Stimulated activated CD8-positive, alpha-beta memory T cell treated with anti-CD3 and anti-CD28 coated beads, Interleukin-15, amount 100 ng/mL, for 4 hours (primary cell): Measurements from ENCODE around the gene CYP2B6.
"Not testable (repeated sequence)": the region's sequence is repeated elsewhere in the genome, so short reads cannot be mapped to it uniquely, and the experiment has no call there.

Experiments
- DNase-seq, 2 donors: peaks; one replicate each; pipeline ENCODE4 v3.0.0-alpha.2; 2020; ENCODE audit warnings: low read depth in 2 of 2

CYP2B6 gene

DNA sequence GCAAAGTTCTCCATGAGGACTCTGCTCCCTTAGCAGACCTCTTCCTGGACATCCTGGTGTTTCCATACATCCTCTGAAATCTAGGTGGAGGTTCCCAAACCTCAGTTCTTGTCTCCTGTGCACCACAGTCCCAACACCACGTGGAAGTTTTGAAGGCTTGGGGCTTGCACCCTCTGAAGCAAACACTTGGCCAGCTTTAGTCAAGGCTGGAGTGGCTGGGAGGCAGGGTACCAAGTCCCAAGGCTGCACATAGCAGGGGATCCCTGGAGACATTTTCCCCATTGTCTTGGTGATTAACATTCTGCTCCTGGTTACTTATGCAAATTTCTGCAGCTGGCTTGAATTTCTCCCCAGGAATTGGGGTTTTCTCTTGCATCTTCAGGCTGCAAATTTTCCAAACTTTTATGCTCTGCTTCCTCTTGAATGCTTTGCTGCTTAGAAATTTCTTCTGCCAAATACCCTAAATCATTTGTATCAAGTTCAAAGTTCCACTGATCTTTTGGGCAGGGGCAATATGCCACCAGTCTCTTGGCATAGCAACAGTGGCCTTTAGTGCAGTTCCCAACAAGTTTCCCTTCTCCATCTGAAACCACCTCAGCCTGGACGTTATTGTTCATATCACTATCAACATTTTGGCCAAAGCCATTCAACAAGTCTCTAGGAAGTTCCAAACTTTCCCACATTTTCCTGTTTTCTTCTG is 10.2 kb upstream of the CYP2B6 start:
- DNase-seq = not testable (repeated sequence)

GRCh38 chr19:40981591-40981990 is 9.5 kb upstream of the CYP2B6 start:
- DNase-seq = no peak

- DNase-seq = no peak
Measured at GRCh38 chr19:40982594-40983101, 8.4 kb upstream of the CYP2B6 start.

DNA sequence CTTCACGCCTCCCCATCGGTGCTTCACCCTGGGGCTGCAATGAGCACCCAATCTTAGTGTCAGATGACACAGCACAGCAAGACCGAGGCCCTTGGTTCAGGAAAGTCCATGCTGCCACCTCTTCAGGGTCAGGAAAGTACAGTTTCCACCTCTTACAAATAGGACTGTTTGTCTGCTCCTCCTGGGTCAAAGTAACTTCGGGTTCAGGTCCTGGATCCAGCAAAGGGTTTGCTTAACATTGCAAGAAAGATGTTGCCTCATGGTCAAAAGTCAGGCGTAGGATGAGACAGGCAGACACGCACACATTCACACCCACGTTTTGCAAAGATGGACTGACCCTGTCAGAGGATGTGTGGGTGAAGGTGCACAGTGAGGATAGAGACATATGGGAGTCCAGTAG is 1.6 kb upstream of the CYP2B6 start:
- DNase-seq = no peak

DNA sequence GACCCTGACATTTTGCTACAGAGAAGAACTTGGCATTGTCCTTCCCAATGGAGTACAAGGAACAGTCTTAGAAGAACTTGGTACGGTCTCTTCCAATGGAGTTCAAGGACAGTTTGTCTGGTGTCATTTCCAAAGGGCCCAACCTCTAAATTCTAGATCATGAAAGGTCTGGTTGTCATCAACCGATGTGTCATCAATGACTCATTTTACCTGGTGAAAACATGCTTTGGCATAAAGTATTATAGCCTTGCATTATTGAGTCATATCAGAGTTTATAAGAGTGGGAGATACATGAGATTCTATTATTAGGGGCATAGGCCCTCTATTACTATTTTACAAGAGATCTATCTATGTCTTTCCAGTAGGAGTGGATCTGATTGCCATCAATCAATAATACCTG is 4.3 kb downstream of the CYP2B6 start:
- DNase-seq = no peak

- DNase-seq = not testable (repeated sequence)
Measured at GRCh38 chr19:40999018-40999417, 7.9 kb downstream of the CYP2B6 start.

DNA sequence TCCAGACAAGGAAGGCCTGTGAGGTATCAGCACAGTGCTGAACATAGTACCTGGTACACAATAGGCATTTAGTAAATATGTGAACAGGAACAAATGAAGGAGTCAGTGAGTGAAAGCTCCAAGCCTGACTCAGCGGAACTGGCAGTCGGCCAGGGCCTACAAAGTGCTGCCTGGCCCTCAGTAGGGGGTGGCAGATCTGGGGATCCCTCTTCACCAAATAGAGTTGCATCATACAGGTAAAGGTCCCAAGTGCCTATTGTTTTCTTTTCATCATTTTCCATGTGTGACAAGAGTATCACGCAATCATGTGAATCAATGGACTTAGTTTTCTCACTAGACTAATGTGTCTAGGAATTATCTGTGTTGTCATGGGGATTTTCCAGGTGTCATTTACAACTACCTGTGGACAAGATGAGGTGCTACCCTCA is 9.2 kb downstream of the CYP2B6 start:
- no peak for DNase-seq

DNA sequence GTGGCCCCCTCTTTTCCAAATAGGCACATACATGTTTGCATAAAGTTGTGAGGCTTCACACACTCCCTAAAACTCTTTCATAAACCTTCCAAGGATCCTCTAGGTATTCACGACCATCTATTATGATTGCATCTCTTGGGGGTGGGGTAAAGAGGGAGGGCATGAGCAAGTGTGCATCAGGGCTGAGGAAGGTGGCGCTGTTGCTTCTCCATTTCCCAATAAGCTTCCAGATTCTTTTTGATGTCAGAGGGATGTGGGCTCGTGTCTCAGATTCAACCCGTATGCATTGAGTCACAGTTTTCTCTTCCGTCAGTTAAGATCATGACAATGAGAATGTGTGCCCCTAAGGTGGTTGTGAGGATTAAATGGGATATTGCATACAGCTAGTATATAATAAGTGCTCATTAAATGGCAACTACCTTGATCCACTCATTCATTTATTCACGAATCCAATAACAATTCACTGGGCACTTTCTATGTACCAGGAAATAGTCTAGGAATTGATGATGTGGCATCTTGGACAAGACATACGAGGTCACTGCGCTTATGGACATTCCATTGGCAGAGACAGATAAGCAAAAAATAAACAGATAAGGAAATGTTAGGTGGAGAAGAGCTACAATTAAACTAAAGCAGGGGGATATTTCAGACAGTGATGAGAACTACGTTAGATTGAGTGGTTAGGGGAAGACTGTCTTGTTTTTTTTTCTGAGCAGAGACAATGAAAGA is 10.3 kb downstream of the CYP2B6 start:
- DNase-seq = no peak

- DNase-seq = not testable (repeated sequence)
Measured at GRCh38 chr19:41003656-41004055, 12.6 kb downstream of the CYP2B6 start.

GRCh38 chr19:41009700-41010235 is 18.7 kb downstream of the CYP2B6 start:
- no peak for DNase-seq

DNA sequence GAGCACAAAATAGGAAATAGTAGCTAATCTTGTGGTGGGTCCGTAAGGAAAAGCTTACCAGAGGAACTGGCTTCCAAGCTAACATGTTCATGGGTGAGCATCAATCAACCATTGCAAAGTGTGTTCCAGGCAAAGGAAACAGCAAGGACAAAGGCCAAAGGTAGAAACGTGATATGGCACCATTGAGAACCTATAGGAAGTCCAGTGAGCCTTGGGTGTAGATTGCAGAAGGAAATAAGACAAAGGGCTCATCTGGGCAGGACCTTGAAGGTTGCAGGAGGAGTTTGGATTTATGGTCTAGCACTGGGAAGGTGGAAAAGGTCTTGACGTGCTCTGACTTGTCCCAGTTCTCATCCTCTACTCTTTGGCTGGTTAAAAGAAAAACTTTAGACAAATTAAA is 22.3 kb downstream of the CYP2B6 start:
- no peak for DNase-seq

DNA sequence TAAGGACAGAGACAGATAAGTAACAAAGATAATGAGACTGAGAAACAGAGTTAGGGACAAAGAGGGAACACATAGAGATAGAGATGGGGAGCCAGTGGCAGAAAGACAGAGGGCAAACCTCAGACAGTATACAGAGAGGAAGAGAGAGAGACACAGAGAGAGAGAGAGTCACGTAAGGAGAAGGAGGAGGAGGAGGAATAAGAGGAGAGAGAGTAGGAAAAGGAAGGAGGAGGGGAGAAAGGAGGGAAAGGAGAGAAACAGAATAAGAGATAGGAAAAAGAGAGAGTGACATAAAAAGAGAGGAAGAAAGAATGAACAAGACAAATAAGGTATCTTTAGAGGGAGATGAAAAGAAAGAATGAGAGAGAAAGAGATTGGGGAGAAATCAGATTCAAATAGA is 23.6 kb downstream of the CYP2B6 start:
- no peak for DNase-seq

- DNase-seq = no peak
Measured at GRCh38 chr19:41016488-41017071, 25.5 kb downstream of the CYP2B6 start.

DNA sequence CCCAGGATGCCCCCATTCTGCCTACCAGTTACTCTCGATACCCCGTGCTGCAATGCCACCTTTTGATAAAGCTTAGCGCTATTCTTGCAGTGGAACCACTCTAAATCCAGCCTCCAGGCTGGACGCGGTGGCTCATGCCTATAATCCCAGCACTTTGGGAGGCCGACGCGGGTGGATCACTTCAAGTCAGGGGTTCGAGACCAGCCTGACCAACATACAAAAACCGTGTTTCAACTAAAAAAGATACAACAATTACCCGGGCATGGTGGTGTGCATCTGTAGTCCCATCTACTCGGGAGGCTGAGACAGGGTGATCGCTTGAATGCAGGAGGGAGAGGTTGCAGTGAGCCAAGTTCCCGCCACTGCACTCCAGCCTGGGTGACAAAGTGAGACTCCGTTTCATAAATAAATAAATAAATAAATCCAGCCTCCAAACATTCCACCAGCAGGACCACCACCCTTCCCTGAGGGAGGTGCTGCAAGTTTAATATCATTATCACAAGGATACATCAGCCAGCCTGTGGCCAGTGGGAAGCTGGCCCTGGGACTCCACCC is 27.7 kb downstream of the CYP2B6 start:
- DNase-seq = no peak

DNA sequence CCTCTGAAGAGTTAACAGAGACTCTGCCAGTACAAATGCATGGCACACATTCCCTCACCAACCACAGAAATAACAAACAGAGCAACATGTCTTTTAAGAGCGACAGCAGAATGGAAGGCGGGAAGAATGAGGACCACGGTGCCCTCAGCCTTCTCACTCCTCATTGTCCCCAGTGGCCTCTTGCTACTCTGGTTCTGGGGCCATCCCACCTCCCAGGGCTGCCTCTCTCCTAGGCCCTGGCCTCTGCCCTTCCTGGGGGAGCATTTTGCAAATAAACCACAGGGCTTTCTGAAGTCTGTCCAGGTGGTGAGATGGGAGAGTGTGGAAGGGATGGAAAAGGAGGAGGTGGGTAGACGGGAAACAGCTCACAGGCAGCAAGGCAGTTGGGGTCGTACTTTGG is 28.3 kb downstream of the CYP2B6 start:
- DNase-seq = no peak

DNA sequence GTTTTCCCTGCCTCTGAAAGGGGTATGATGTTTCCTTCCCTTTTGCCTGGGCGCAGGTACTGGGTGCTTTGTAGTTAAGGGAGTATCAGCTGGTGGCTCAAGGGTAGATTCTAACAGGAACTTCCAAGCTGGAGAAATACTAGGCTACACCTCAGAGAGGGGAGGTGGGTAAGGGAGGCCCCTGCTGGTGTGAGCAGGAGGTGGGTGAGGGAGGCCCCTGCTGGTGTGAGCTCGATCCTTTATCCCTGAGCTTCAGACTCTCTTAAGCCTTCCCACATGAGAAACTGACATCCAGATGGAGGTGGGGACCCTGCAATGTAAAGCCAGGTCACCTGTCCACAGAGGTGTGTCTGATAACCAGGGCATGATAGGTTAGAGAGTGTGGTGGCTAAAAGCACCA is 32.1 kb downstream of the CYP2B6 start:
- DNase-seq = no peak

- no peak for DNase-seq
Measured at GRCh38 chr19:41025411-41025810, 34.3 kb downstream of the CYP2B6 start.

GRCh38 chr19:41025871-41026270 is 34.8 kb downstream of the CYP2B6 start:
- no peak for DNase-seq

DNA sequence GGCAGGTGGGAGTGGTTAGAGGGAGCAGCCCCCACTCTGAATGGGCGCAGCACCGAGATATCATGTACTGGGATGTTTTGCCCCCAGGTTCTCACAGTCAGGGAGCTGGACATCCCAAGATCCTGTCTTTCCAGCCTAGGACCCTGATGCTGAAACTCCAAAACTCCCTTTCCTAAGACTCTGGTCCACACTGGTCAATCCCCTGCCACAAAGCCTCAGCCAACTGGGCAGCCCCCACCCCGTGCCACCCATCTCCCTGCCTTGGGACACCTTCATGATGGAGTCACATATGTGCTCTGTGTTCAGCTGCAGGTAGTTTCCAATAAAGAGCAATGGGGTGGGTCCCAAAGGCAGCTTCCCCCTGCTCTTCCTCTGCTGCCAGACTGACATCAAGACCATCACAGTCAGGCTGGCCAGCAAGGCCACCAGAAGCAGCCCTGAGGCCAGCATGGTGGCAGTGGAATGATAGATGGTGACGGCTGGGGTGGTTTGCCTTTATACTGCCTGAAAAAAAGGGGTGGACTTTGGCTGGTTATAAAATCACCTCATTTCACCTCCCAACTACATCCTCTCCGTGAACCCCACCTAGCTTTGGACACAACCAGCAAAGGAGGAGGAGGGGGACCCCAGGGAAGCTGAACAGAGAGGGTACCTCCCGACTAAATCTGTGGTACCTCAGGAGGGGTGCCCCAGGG is 36.3 kb downstream of the CYP2B6 start:
- no peak for DNase-seq

- DNase-seq = no peak
Measured at GRCh38 chr19:41029524-41030432, 38.7 kb downstream of the CYP2B6 start.

- DNase-seq = no peak
Measured at GRCh38 chr19:41030651-41031050, 39.6 kb downstream of the CYP2B6 start.
